B cell (primary cell): ENCODE results near the gene ZCRB1. TPM values are rescaled to one million over a fixed set of nuclear protein-coding genes. Genes with fewer than 3 reads are reported as not detected.

Experiments
- ATAC-seq: fragments of 200-7000 bp; cut with Tn5 transposase; one replicate; pipeline ENCODE4 v1.10.0; 2021; ENCODE audit warnings: low read depth, mild to moderate bottlenecking, moderate number of reproducible peaks, moderate library complexity
- CTCF ChIA-PET: fragments of 350-600 bp; sonication (Branson Sonifier 250); formaldehyde crosslinking; loops from one replicate; lab custom pipeline; 2021; ENCODE audit warnings: antibody characterized with exemption, inconsistent platforms; lab: Charles Lee
- POLR2A ChIA-PET: fragments of 350-600 bp; sonication (Branson Sonifier 250); formaldehyde crosslinking; loops from one replicate; lab custom pipeline; 2021; ENCODE audit warnings: antibody characterized with exemption; lab: Charles Lee
- DNase-seq: peaks from one replicate; pipeline ENCODE4 v3.0.0; 2013
- H2AFZ ChIP-seq: 2 replicates; pipeline ENCODE4 v1.6.1; 2012; ENCODE audit warnings: mild to moderate bottlenecking, low read depth, low read length; ENCODE audit not compliant: insufficient read depth, poor library complexity, severe bottlenecking
- H3K27ac ChIP-seq, 2 donors: 1 replicate in 1 of 2; 2 replicates in 1 of 2; pipeline ENCODE4 v1.5.1; 2012 to 2013; ENCODE audit warnings: low read length in 2 of 2, mild to moderate bottlenecking in 2 of 2, moderate library complexity in 1 of 2
- H3K27me3 ChIP-seq, 4 experiments: fragments of 200-600 bp in 1 of 4; sonication (generic) in 1 of 4; replicated peaks in 1 of 4; 1 replicate in 2 of 4; 2 replicates in 2 of 4; pipeline versions ENCODE4 v1.6.1 to v1.7.0; 2013 to 2016; ENCODE audit warnings: low read length in 3 of 4, mild to moderate bottlenecking in 2 of 4, mixed read lengths in 1 of 4, moderate library complexity in 1 of 4; ENCODE audit not compliant: insufficient read depth in 4 of 4, control insufficient read depth in 3 of 4; ENCODE audit errors: control extremely low read depth in 1 of 4
- H3K36me3 ChIP-seq, 2 experiments: replicated peaks in 1 of 2; 1 replicate in 1 of 2; 2 replicates in 1 of 2; pipeline versions ENCODE4 v1.6.1 to v1.7.1; 2013; ENCODE audit warnings: low read length in 1 of 2; ENCODE audit not compliant: insufficient read depth in 2 of 2, control insufficient read depth in 1 of 2; ENCODE audit errors: control extremely low read depth in 1 of 2, extremely low read depth in 1 of 2
- H3K4me1 ChIP-seq, 2 donors: fragments of 200-600 bp in 1 of 2; sonication (generic) in 1 of 2; 1 replicate in 1 of 2; 2 replicates in 1 of 2; pipeline versions ENCODE4 v1.5.1 to v1.6.1; 2013 to 2017; ENCODE audit warnings: low read length in 2 of 2; ENCODE audit not compliant: control insufficient read depth in 2 of 2, insufficient read depth in 2 of 2
- H3K4me2 ChIP-seq: replicated peaks from 2 replicates; pipeline ENCODE3; 2012; ENCODE audit warnings: mild to moderate bottlenecking, low read depth, low read length; ENCODE audit not compliant: poor library complexity, severe bottlenecking
- H3K4me3 ChIP-seq, 5 experiments: fragments of 200-600 bp in 1 of 5; sonication (generic) in 1 of 5; 1 replicate in 3 of 5; 2 replicates in 2 of 5; pipeline versions ENCODE4 v1.5.1 to v1.7.0; 2011 to 2016; ENCODE audit warnings: low read length in 4 of 5, mild to moderate bottlenecking in 4 of 5, low read depth in 2 of 5, control low read depth in 1 of 5, moderate library complexity in 1 of 5; ENCODE audit not compliant: insufficient read depth in 1 of 5; ENCODE audit errors: control extremely low read depth in 1 of 5, extremely low read depth in 1 of 5
- H3K79me2 ChIP-seq: fragments of 200-600 bp; sonication (generic); one replicate; pipeline ENCODE4 v1.6.0; 2016; ENCODE audit warnings: low read length; ENCODE audit not compliant: control insufficient read depth, insufficient read depth
- H3K9ac ChIP-seq: fragments of 200-600 bp; sonication (generic); 2 replicates; pipeline ENCODE4 v1.6.1; 2017; ENCODE audit warnings: mild to moderate bottlenecking, low read length, moderate library complexity
- H3K9me3 ChIP-seq, 3 donors: one replicate each; pipeline versions ENCODE4 v1.6.1 to v1.7.1; 2013; ENCODE audit warnings: low read length in 2 of 3; ENCODE audit not compliant: control insufficient read depth in 2 of 3, insufficient read depth in 1 of 3; ENCODE audit errors: control extremely low read depth in 1 of 3
- H4K20me1 ChIP-seq: 2 replicates; pipeline ENCODE4 v1.6.0; 2012; ENCODE audit warnings: mild to moderate bottlenecking, low read length; ENCODE audit not compliant: insufficient read depth, control insufficient read depth, poor library complexity, severe bottlenecking
- H3K27ac Mint-ChIP-seq: one replicate; pipeline ENCODE4 v1.8.0; 2021; ENCODE audit warnings: mixed read lengths
- H3K27me3 Mint-ChIP-seq: one replicate; pipeline ENCODE4 v1.8.0; 2021; ENCODE audit warnings: mixed read lengths
- H3K4me1 Mint-ChIP-seq: one replicate; pipeline ENCODE4 v1.8.0; 2021; ENCODE audit warnings: mixed read lengths
- H3K4me3 Mint-ChIP-seq: one replicate; pipeline ENCODE4 v1.8.0; 2021; ENCODE audit warnings: mixed read lengths
- H3K9me3 Mint-ChIP-seq: one replicate; pipeline ENCODE4 v1.8.0; 2022; ENCODE audit warnings: mixed read lengths; ENCODE audit not compliant: insufficient read depth
- CTCF ChIP-seq: fragments of 200-600 bp; IDR thresholded peaks from one replicate; pipeline ENCODE4 v1.8.0; 2022; ENCODE audit warnings: antibody characterized with exemption, mild to moderate bottlenecking
- EZH2 ChIP-seq: IDR thresholded peaks from 2 replicates; pipeline ENCODE4 v1.6.1; 2012; ENCODE audit warnings: borderline replicate concordance, low read depth, mild to moderate bottlenecking, moderate library complexity, low read length; ENCODE audit not compliant: insufficient read depth, poor library complexity, severe bottlenecking
- intact Hi-C: fragments of 100-400 bp; cut with micrococcal nuclease; formaldehyde crosslinking; loops from one replicate; pipeline ENCODE4 v1.10.0; 2022
- polyA plus RNA-seq: library from polyadenylated mRNA; depleted of rRNA; stranded (reverse); fragments of >200 nt; gene quantifications from 2 replicates; pipeline ENCODE4 v1.2.3, GENCODE V29; 2012
- total RNA-seq, 2 donors: library from RNA; stranded (reverse); fragments of 120-200 nt in 1 of 2; gene quantifications; 1 replicate in 1 of 2; 2 replicates in 1 of 2; pipeline versions ENCODE4 v1.2.3 to v1.2.4, GENCODE V29; 2013 to 2022

Gene ZCRB1
- total and polyA plus RNA-seq, 2 donors (not counting 1 experiment from before 2014, with no cell fraction given): 9.8 to 23.2 TPM

GRCh38 chr12:42322567-42322966 lies 3.3 kb downstream of the ZCRB1 start:
- Histone ChIP-seq H2AFZ (no peak overlapping the region), H3K79me2 (peaks cover 25% of the 10 kb centered on the region), H4K20me1 (peaks cover 5% of the 10 kb centered on the region), H3K4me2 (no peak overlapping the region), H3K36me3 (peaks cover 1 to 3% of the 10 kb centered on the region in 2 experiments), H3K27ac (no peak overlapping the region), H3K27me3 (no peaks in the 10 kb centered on the region), H3K9me3 (no peaks in the 10 kb centered on the region), H3K4me3 (no peak overlapping the region), H3K9ac (no peak overlapping the region), H3K4me1 (peaks cover 16 to 18% of the 10 kb centered on the region in 2 donors)
- ATAC-seq (no peak), DNase-seq (no peak)
- Mint-ChIP-seq H3K9me3 (no peaks in the 10 kb centered on the region), H3K4me3 (no peak overlapping the region), H3K4me1 (peaks cover 27% of the 10 kb centered on the region), H3K27ac (no peak overlapping the region), H3K27me3 (no peaks in the 10 kb centered on the region)
- intact Hi-C loops: loop anchor here (10.0 kb wide), 1 partner anchor 1432 kb away; the partner anchor contains the start of genes IRAK4 and PUS7L
- ChIA-PET POLR2A (no interaction called here), CTCF (no interaction called here)
- no peak for TF ChIP-seq CTCF
- TF ChIP-seq EZH2: no peak

DNA sequence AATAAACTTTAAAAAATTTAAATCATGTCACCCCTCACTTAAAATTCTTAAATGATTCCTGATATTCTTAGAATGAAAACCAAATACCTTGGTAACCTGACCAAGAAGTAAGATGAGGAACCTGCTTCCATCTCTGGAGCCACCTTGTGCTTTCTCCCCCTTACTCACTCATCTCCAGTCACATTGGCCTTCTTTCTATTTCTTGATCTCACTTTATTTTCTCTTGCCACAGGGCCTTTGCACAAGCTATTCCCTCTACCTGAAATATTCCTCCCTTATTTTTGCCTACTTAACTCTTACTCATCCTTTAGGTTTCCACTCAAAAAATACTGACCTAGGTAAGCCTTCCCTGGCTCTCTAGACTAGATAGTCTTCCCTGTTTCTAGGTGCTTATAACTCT lies 5.1 kb downstream of the ZCRB1 start:
- Mint-ChIP-seq H3K27ac (no peak overlapping the region), H3K4me3 (no peak overlapping the region), H3K27me3 (no peaks in the 10 kb centered on the region), H3K4me1 (peaks cover 12% of the 10 kb centered on the region), H3K9me3 (no peaks in the 10 kb centered on the region)
- ChIA-PET CTCF (no interaction called here), POLR2A (no interaction called here)
- H3K4me3 ChIP-seq: no peak overlapping the region
- H2AFZ ChIP-seq: no peak overlapping the region
- peaks cover 2 to 9% of the 10 kb centered on the region in 2 experiments for H3K36me3 ChIP-seq
- no peaks in the 10 kb centered on the region for H3K9me3 ChIP-seq
- intact Hi-C loops: loop anchor here (10.0 kb wide), 1 partner anchor 1434 kb away; the partner anchor contains the start of genes IRAK4 and PUS7L
- H3K79me2 ChIP-seq: peaks cover 7% of the 10 kb centered on the region
- H4K20me1 ChIP-seq: no peaks in the 10 kb centered on the region
- DNase-seq (no peak), ATAC-seq (no peak)
- H3K9ac ChIP-seq: no peak overlapping the region
- no peak overlapping the region for H3K4me2 ChIP-seq
- no peaks in the 10 kb centered on the region for H3K27me3 ChIP-seq
- no peak for TF ChIP-seq CTCF
- no peak for TF ChIP-seq EZH2
- peaks cover 8 to 9% of the 10 kb centered on the region in 2 donors for H3K4me1 ChIP-seq
- no peak overlapping the region for H3K27ac ChIP-seq
